Spleen (tissue), 11 donors: ENCODE results near the gene AFF1. TPM values are rescaled to one million over a fixed set of nuclear protein-coding genes. Genes with fewer than 3 reads are reported as not detected.
A peak's percentile ranks its signal among the peaks of the same experiment; 100 is the strongest.

ENCODE experiments used
- DNase-seq: peaks from one replicate; pipeline ENCODE4 v3.0.0-alpha.2; 2020
- H3K27ac ChIP-seq, 8 donors: fragments of 200-600 bp; sonication (generic) in 7 of 8; 1 replicate in 4 of 8; 2 replicates in 4 of 8; pipeline versions ENCODE4 v1.5.0 to v1.8.0; 2016 to 2021; ENCODE audit warnings: inconsistent platforms in 4 of 8, mild to moderate bottlenecking in 4 of 8, moderate library complexity in 1 of 8
- H3K27me3 ChIP-seq, 7 donors: fragments of 200-600 bp; sonication (generic) in 6 of 7; replicated peaks in 1 of 7; 1 replicate in 4 of 7; 2 replicates in 3 of 7; pipeline versions ENCODE4 v1.5.0 to v1.8.0; 2016 to 2021; ENCODE audit warnings: inconsistent platforms in 3 of 7, mild to moderate bottlenecking in 1 of 7
- H3K36me3 ChIP-seq, 6 donors: fragments of 200-600 bp; sonication (generic) in 5 of 6; 1 replicate in 4 of 6; 2 replicates in 2 of 6; pipeline versions ENCODE4 v1.5.0 to v1.8.0; 2016 to 2021; ENCODE audit warnings: inconsistent platforms in 2 of 6
- H3K4me1 ChIP-seq, 6 donors: fragments of 200-600 bp; sonication (generic) in 5 of 6; 1 replicate in 3 of 6; 2 replicates in 3 of 6; pipeline versions ENCODE4 v1.5.0 to v1.8.0; 2016 to 2021; ENCODE audit warnings: inconsistent platforms in 3 of 6
- H3K4me3 ChIP-seq, 8 donors: fragments of 200-600 bp; sonication (generic) in 7 of 8; 1 replicate in 4 of 8; 2 replicates in 4 of 8; pipeline versions ENCODE4 v1.5.0 to v1.8.0; 2016 to 2021; ENCODE audit warnings: inconsistent platforms in 4 of 8, mild to moderate bottlenecking in 4 of 8, moderate library complexity in 2 of 8
- H3K9me3 ChIP-seq, 8 donors: fragments of 200-600 bp; sonication (generic) in 7 of 8; 1 replicate in 4 of 8; 2 replicates in 4 of 8; pipeline versions ENCODE4 v1.5.0 to v1.8.0; 2016 to 2021; ENCODE audit warnings: inconsistent platforms in 4 of 8
- CTCF ChIP-seq, 11 experiments: fragments of 200-600 bp in 7 of 11; fragments of 450-650 bp in 4 of 11; sonication (generic) in 4 of 11; IDR thresholded peaks in 8 of 11; conservative IDR thresholded peaks in 3 of 11; 1 replicate in 7 of 11; 2 replicates in 4 of 11; pipeline versions ENCODE4 v1.4.0 to v1.8.0; 2016 to 2021; ENCODE audit warnings: antibody characterized with exemption in 11 of 11, inconsistent platforms in 4 of 11, mild to moderate bottlenecking in 1 of 11
- POLR2A ChIP-seq, 3 donors: fragments of 450-650 bp; IDR thresholded peaks; one replicate each; pipeline ENCODE4 v1.5.1; 2017; ENCODE audit warnings: antibody characterized with exemption in 3 of 3, mild to moderate bottlenecking in 1 of 3
- POLR2AphosphoS5 ChIP-seq, 3 donors: sonication (generic); formaldehyde crosslinking; IDR thresholded peaks; one replicate each; pipeline ENCODE4 v1.5.1; 2017; ENCODE audit warnings: antibody characterized with exemption in 3 of 3
- WGBS, 5 donors: extraction: QIAGEN DNeasy Blood & Tissue Kit in 3 of 5; methylation state at CpG; one replicate each; pipeline versions ENCODE4 v1.1.5 to v1.1.7; 2013 to 2018; 5-methylcytosine and 5-hydroxymethylcytosine counted together
- intact Hi-C: fragments of 100-400 bp; cut with DNase I; formaldehyde crosslinking; loops from one replicate; pipeline ENCODE4 v1.15.0; 2023; ENCODE audit warnings: low total_unique reads
- polyA plus RNA-seq, 3 donors: library from polyadenylated mRNA; stranded (reverse); fragments of 200-250 nt; gene quantifications; one replicate each; pipeline ENCODE4 v1.2.1, GENCODE V29; 2013
- total RNA-seq, 7 donors: library from RNA; depleted of rRNA in 3 of 7; stranded (reverse); fragments of >200 nt in 3 of 7; fragmentation: NEBNext Ultra II Directional in 4 of 7; extraction: Animal tissue kit (Norgen Biotek cat#: 25700) in 4 of 7; gene quantifications; one replicate each; pipeline versions ENCODE4 v1.1.0 to v1.2.1, GENCODE V29; 2016 to 2021
- donor health status: healthy with polysubstance abuse.
- donor health status: DM: no; HTN: no; CAD: no; lungs with moderate emphysema.
- donor health status: DM: no; HTN: no; CAD: no.
- donor health status: Bipolar disorder and iron deficiency.
- donor health status: healthy.
- donor health status: DM: no; HTN: no; CAD: no.
- donor health status: DM: yes; HTN: yes; CAD: no.

AFF1 gene
- total and polyA plus RNA-seq, 10 donors = 4.4 to 119 (median 80.8) TPM

- 1 to 2% (median 2%) methylated on average over 22 of the region's 22 CpGs for WGBS, 5 donors
These were observed 73.0 kb downstream of the AFF1 start for GRCh38 chr4:87007528-87008446.

GRCh38 chr4:87009095-87009648 lies 74.4 kb downstream of the AFF1 start:
- intact Hi-C loops = loop anchor here (5.0 kb wide), 1 partner anchor 72 kb away; the partner anchor contains the start of gene AFF1
- Histone ChIP-seq H3K27ac (peak overlapping the region; percentile 9 to 99 (median 96)), H3K36me3 (no peaks in the 10 kb centered on the region), H3K27me3 (no peaks in the 10 kb centered on the region), H3K9me3 (no peaks in the 10 kb centered on the region), H3K4me3 (peak overlapping the region in 5 of 8 donors; percentile 64 to 82 (median 70)), H3K4me1 (peaks cover 36 to 89% (median 78%) of the 10 kb centered on the region in 6 donors)
- no peak for TF ChIP-seq CTCF (IDR thresholded peaks at IDR 0.05 in 8 of 11, conservative IDR thresholded peaks at IDR 0.05 in 3 of 11)
- peak in 1 of 3 donors; percentile 71 for TF ChIP-seq POLR2AphosphoS5 (IDR thresholded peaks at IDR 0.05)
- 17 to 33% (median 28%) methylated on average over 2 of the region's 2 CpGs for WGBS, 5 donors
- DNase-seq = no peak

More at GRCh38 chr4:87007528-87008446, 73.0 kb downstream of the AFF1 start:
- Histone ChIP-seq H3K27ac (peak overlapping the region; percentile 94 to 99 (median 98)), H3K27me3 (no peaks in the 10 kb centered on the region), H3K4me3 (peak overlapping the region; percentile 60 to 86 (median 72)), H3K4me1 (peaks cover 36 to 77% (median 65%) of the 10 kb centered on the region in 6 donors), H3K9me3 (no peaks in the 10 kb centered on the region), H3K36me3 (no peaks in the 10 kb centered on the region)
- intact Hi-C loops = loop anchor here (5.0 kb wide), 1 partner anchor 70 kb away; the partner anchor contains the start of gene AFF1
- DNase-seq = peak; percentile 87
- TF ChIP-seq POLR2A (IDR thresholded peaks at IDR 0.05) (no peak), POLR2AphosphoS5 (IDR thresholded peaks at IDR 0.05) (peak in 1 of 3 donors; percentile 68), CTCF (IDR thresholded peaks at IDR 0.05 in 8 of 11, conservative IDR thresholded peaks at IDR 0.05 in 3 of 11) (no peak)

GRCh38 chr4:87010192-87010591 lies 75.4 kb downstream of the AFF1 start:
- Histone ChIP-seq H3K27ac (peak overlapping the region in 5 of 8 donors; percentile 58 to 98 (median 97)), H3K9me3 (no peaks in the 10 kb centered on the region), H3K4me1 (peaks cover 32 to 89% (median 81%) of the 10 kb centered on the region in 6 donors), H3K27me3 (no peaks in the 10 kb centered on the region), H3K36me3 (no peaks in the 10 kb centered on the region), H3K4me3 (peak overlapping the region in 1 of 8 donors; percentile 82)
- intact Hi-C loops = no loop called here
- no peak for DNase-seq
- no peak for TF ChIP-seq POLR2AphosphoS5 (IDR thresholded peaks at IDR 0.05)
- TF ChIP-seq POLR2A (IDR thresholded peaks at IDR 0.05) = no peak
- no peak for TF ChIP-seq CTCF (IDR thresholded peaks at IDR 0.05 in 8 of 11, conservative IDR thresholded peaks at IDR 0.05 in 3 of 11)
- 44 to 66% (median 55%) methylated on average over 1 of the region's 1 CpG for WGBS, 5 donors
